ENCODE measurements around the gene PKP4.

DNA sequence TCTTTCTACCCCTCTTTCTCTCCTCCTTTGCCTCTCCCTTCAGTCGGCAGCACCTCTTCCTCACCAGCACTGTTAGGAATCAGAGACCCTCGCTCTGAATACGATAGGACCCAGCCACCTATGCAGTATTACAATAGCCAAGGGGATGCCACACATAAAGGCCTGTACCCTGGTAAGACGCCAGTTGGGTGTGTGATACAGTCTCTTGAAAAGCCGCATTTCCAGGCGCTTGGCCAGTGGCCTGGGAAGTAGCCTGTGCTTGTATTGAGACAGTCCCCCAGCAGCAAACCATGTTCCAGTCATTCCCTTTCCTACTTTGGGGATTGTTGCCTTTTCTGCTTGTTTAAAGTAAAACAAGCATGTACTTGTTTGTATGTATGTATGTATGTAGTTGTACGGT, 219.9 kb downstream of the PKP4 start:
- no peak for TF ChIP-seq CTCF (IDR thresholded peaks at IDR 0.05)
- no peak for TF ChIP-seq POLR2A (IDR thresholded peaks at IDR 0.05)
